ENCODE data around the gene LUZP4. TPM values are rescaled to one million over a fixed set of nuclear protein-coding genes. Genes with fewer than 3 reads are reported as not detected.
"Not testable (repeated sequence)": the region's sequence is repeated elsewhere in the genome, so short reads cannot be mapped to it uniquely, and the experiment has no call there.

LUZP4 gene
- total and polyA plus RNA-seq, 8 donors: not detected

DNA sequence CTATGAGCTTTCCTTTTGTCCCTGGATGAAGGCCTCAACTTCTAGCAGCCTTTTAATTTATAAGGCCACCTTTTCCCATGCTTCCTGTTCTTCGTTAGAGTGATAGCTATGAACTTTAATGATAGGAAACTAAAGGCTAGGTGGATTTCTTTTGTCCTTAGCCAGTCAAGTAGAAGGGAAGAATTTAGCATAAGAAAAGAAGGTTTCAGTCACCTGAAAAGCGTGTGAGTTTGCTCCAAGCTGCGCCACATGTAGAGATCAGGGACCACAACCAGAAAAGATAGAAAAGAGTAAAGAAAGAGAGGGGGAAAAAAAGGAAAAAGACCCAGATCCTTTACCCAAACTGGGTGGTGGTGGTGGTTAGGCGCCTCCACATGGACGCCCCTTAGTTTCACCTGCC, 28.6 kb downstream of the LUZP4 start:
- ATAC-seq: no peak
- intact Hi-C loops (cut with DNase I): no loop called here
- 73 to 74% methylated on average over 5 of the region's 5 CpGs for WGBS, 2 donors
- Histone ChIP-seq H3K4me1 (no peaks in the 10 kb centered on the region), H3K36me3 (no peaks in the 10 kb centered on the region), H3K9me3 (no peaks in the 10 kb centered on the region), H3K27me3 (peaks cover 0 to 9% (median 0%) of the 10 kb centered on the region in 4 donors), H3K4me3 (no peak overlapping the region), H3K27ac (no peak overlapping the region)
- no peak for DNase-seq
- no peak for FAIRE-seq
- TF ChIP-seq, protein P1, sequence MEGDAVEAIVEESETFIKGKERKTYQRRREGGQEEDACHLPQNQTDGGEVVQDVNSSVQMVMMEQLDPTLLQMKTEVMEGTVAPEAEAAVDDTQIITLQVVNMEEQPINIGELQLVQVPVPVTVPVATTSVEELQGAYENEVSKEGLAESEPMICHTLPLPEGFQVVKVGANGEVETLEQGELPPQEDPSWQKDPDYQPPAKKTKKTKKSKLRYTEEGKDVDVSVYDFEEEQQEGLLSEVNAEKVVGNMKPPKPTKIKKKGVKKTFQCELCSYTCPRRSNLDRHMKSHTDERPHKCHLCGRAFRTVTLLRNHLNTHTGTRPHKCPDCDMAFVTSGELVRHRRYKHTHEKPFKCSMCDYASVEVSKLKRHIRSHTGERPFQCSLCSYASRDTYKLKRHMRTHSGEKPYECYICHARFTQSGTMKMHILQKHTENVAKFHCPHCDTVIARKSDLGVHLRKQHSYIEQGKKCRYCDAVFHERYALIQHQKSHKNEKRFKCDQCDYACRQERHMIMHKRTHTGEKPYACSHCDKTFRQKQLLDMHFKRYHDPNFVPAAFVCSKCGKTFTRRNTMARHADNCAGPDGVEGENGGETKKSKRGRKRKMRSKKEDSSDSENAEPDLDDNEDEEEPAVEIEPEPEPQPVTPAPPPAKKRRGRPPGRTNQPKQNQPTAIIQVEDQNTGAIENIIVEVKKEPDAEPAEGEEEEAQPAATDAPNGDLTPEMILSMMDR (IDR thresholded peaks at IDR 0.05): no peak

DNA sequence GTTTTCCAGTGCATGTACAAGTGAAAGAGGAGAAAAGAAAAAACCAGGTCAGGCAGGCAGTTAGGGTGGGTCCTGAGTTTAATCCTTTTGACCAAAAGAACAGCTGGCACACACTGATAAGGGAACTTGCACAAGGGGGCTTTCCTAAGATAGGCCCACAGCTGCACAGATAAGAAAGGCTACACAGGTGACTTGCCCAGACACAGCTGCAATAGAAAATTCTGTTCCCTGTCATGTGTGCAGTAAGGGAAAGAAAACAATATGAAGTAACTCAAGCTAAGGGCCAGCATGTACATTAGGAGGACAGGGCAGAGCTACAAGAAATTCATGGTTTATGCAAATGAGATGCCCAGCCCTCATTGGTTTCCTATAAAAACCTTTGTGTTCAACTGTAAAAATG, 32.9 kb downstream of the LUZP4 start:
- Histone ChIP-seq H3K4me1 (no peaks in the 10 kb centered on the region), H3K36me3 (no peaks in the 10 kb centered on the region), H3K9me3 (no peaks in the 10 kb centered on the region), H3K4me3 (no peak overlapping the region), H3K27ac (no peak overlapping the region), H3K27me3 (peaks cover 0 to 5% (median 0%) of the 10 kb centered on the region in 4 donors)
- intact Hi-C loops (cut with DNase I): loop anchor here in 1 of 3 donors (10.0 kb wide), 1 partner anchor 322 kb away; no protein-coding TSS in a partner anchor
- DNase-seq (no peak), ATAC-seq (no peak), FAIRE-seq (no peak)
- TF ChIP-seq, protein P1 (IDR thresholded peaks at IDR 0.05): no peak

DNA sequence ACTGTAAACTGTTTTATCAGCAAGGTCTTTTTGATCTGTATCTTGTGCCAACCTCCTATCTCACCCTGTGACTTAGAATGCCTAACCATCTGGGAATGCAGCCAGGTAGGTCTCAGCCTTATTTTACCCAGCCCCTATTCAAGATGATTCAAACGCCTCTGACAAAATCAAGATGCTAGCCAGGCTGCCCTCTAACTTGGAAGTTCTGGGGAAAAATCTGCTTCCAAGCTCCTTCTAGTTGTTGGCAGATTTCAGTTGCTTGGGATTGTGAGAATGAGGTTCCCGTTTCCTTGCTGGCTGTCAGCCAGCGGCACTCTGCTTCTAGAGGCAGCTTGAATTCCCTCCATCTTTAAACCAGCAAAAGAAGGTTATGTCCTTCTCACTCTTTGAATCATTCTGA, 34.7 kb downstream of the LUZP4 start:
- no peak for ATAC-seq
- peak in 1 of 6 donors; percentile 57 for DNase-seq
- Histone ChIP-seq H3K9me3 (no peaks in the 10 kb centered on the region), H3K4me1 (no peaks in the 10 kb centered on the region), H3K27me3 (peaks cover 0 to 6% (median 0%) of the 10 kb centered on the region in 4 donors), H3K4me3 (no peak overlapping the region), H3K36me3 (no peaks in the 10 kb centered on the region), H3K27ac (no peak overlapping the region)
- TF ChIP-seq, protein P1 (IDR thresholded peaks at IDR 0.05): no peak
- intact Hi-C loops (cut with DNase I): loop anchor here in 1 of 3 donors (10.0 kb wide), 1 partner anchor 321 kb away; no protein-coding TSS in a partner anchor
- WGBS, 2 donors: 16 to 43% methylated on average over 3 of the region's 3 CpGs
- no peak for FAIRE-seq

DNA sequence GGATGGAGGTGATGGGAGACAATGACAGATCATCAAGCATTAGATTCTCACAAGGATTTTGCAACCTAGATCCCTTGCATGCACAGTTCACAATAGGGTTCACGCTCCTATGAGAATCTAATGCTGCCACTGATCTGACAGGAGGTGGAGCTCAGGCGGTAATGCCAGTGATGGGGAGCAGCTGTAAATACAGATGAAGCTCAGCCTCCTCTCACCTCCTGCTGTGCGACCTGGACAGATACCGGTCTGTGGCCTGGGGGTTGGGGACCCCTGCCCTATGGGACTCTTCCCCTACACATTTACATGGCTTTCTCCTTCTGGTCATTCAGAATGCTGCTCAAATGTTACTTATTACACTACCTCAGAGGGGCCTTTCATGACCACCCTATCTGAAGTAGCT, 39.8 kb downstream of the LUZP4 start:
- H3K4me3 ChIP-seq, FAIRE-seq, H3K27ac ChIP-seq, DNase-seq, H3K9me3 ChIP-seq, H3K4me1 ChIP-seq, H3K36me3 ChIP-seq, ATAC-seq: not testable (repeated sequence)
- WGBS, 2 donors: 42 to 73% methylated on average over 4 of the region's 4 CpGs
- peaks cover 0 to 21% (median 0%) of the 10 kb centered on the region in 4 donors for H3K27me3 ChIP-seq
- intact Hi-C loops (cut with DNase I): loop anchor here in 1 of 3 donors (10.0 kb wide), 1 partner anchor 316 kb away; no protein-coding TSS in a partner anchor

DNA sequence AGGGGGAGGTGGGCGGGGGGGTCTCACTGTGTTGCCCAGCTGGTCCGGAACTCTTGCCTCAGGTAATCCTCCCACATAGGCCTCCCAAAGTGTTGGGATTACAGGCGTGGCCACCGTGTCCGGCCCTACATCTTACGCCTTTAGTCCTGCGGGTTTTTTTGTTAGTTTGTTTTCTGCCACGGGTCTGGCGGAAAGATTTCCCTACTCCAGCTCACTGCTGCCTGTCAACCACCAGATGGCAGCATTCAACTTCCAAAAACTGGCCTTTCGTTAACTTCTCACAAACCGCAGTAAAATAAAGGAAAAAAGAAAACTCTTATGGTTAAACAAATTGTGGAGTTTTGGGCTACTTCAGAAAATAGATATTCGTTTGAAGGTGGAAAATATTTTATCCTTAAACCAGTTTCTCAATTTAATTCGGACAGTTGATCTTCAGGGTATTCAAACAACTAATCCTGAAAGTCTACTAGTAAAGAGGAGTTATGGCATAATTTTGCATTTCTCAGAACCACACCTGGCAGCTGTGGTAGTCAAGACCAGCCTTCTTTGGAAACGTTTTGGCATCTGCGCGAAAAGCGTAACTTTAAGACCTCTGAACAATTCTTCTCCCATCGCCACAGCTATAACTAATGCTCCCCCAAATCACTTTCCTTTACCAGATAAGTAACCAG, 41.1 kb downstream of the LUZP4 start:
- H3K4me3 ChIP-seq: no peak overlapping the region
- H3K36me3 ChIP-seq: no peaks in the 10 kb centered on the region
- H3K27me3 ChIP-seq: peaks cover 0 to 21% (median 0%) of the 10 kb centered on the region in 4 donors
- WGBS, 2 donors: 11 to 16% methylated on average over 18 of the region's 18 CpGs
- no peak overlapping the region for H3K27ac ChIP-seq
- H3K9me3 ChIP-seq: no peaks in the 10 kb centered on the region
- TF ChIP-seq, protein P1 (IDR thresholded peaks at IDR 0.05): peak; percentile 65 to 87 (median 78)
- peak; percentile 96 for FAIRE-seq
- DNase-seq: peak in 4 of 6 donors; percentile 2 to 58 (median 27)
- ATAC-seq: peak; percentile 72 to 84 (median 82)
- intact Hi-C loops (cut with DNase I): loop anchor here in 1 of 3 donors (5.0 kb wide), 1 partner anchor 312 kb away; no protein-coding TSS in a partner anchor
- no peaks in the 10 kb centered on the region for H3K4me1 ChIP-seq

Data from pancreas (tissue), 10 donors.